Activated naive CD4-positive, alpha-beta T cell treated with anti-CD3 and anti-CD28 coated beads for 36 hours (primary cell): ENCODE results near the gene YES1. TPM values are rescaled to one million over a fixed set of nuclear protein-coding genes. Genes with fewer than 3 reads are reported as not detected.
A peak's percentile ranks its signal among the peaks of the same experiment; 100 is the strongest.

Experiments used
- CTCF ChIA-PET: fragments of 350-600 bp; sonication (Branson Sonifier 250); formaldehyde crosslinking; loops from one replicate; lab custom pipeline; 2021; ENCODE audit warnings: antibody characterized with exemption; lab: Charles Lee
- DNase-seq: peaks from one replicate; pipeline ENCODE4 v3.0.0-alpha.2; 2020
- H3K27ac Mint-ChIP-seq: one replicate; pipeline ENCODE4 v1.8.0; 2021; ENCODE audit warnings: mild to moderate bottlenecking, mixed read lengths
- H3K27me3 Mint-ChIP-seq: one replicate; pipeline ENCODE4 v1.8.0; 2021; ENCODE audit warnings: low read depth, mixed read lengths
- H3K36me3 Mint-ChIP-seq: one replicate; pipeline ENCODE4 v1.8.0; 2021; ENCODE audit warnings: low read depth, mixed read lengths
- H3K4me1 Mint-ChIP-seq: one replicate; pipeline ENCODE4 v1.8.0; 2021; ENCODE audit warnings: low read depth, mixed read lengths
- H3K4me3 Mint-ChIP-seq: one replicate; pipeline ENCODE4 v1.8.0; 2021; ENCODE audit warnings: mild to moderate bottlenecking, moderate library complexity, mixed read lengths
- H3K9me3 Mint-ChIP-seq: one replicate; pipeline ENCODE4 v1.8.0; 2021; ENCODE audit warnings: mixed read lengths
- intact Hi-C: fragments of 100-400 bp; cut with micrococcal nuclease; formaldehyde crosslinking; loops from one replicate; pipeline ENCODE4 v1.15.1; 2023
- total RNA-seq, 2 experiments: library from RNA; stranded (reverse); gene quantifications; one replicate each; pipeline ENCODE4 v1.2.3, GENCODE V29; 2021

YES1 gene
- total RNA-seq, 2 experiments from 2014 or later: 6.7 to 8.3 TPM

- peak overlapping the region; percentile 75 for H3K27ac Mint-ChIP-seq
- CTCF ChIA-PET: interaction anchor here (1.0 to 2.1 kb wide), 11 partner anchors 28 to 130 kb away, joined by 3 to 29 read pairs (median 8); partner anchors contain the start of gene YES1
- peaks cover 45% of the 10 kb centered on the region for H3K4me1 Mint-ChIP-seq
- H3K36me3 Mint-ChIP-seq: peaks cover 26% of the 10 kb centered on the region
- intact Hi-C loops: loop anchor here (1.0 to 2.0 kb wide), 11 partner anchors 17 to 601 kb away; partner anchors contain the start of gene THOC1
- H3K27me3 Mint-ChIP-seq: no peaks in the 10 kb centered on the region
- DNase-seq: peak; percentile 87
- peak overlapping the region; percentile 78 for H3K4me3 Mint-ChIP-seq
- H3K9me3 Mint-ChIP-seq: no peaks in the 10 kb centered on the region
Measured at GRCh38 chr18:711657-712400, 100.2 kb downstream of the YES1 start.

- no peak for DNase-seq
- CTCF ChIA-PET: interaction anchor here (0.7 to 4.9 kb wide), 3 partner anchors 92 to 128 kb away, joined by 3 to 24 read pairs (median 8); no protein-coding TSS in a partner anchor
- peak overlapping the region; percentile 75 for H3K27ac Mint-ChIP-seq
- intact Hi-C loops: loop anchor here (2.0 kb wide), 2 partner anchors 16 to 86 kb away; no protein-coding TSS in a partner anchor
- H3K9me3 Mint-ChIP-seq: no peaks in the 10 kb centered on the region
- peaks cover 48% of the 10 kb centered on the region for H3K4me1 Mint-ChIP-seq
- peak overlapping the region; percentile 78 for H3K4me3 Mint-ChIP-seq
- peaks cover 28% of the 10 kb centered on the region for H3K36me3 Mint-ChIP-seq
- H3K27me3 Mint-ChIP-seq: no peaks in the 10 kb centered on the region
Measured at GRCh38 chr18:711310-711656, 100.8 kb downstream of the YES1 start.

- no peak for DNase-seq
- H3K27me3 Mint-ChIP-seq: no peaks in the 10 kb centered on the region
- CTCF ChIA-PET: interaction anchor here (0.7 to 4.9 kb wide), 6 partner anchors 87 to 129 kb away, joined by 3 to 24 read pairs (median 4); no protein-coding TSS in a partner anchor
- intact Hi-C loops: loop anchor here (2.0 kb wide), 2 partner anchors 16 to 86 kb away; no protein-coding TSS in a partner anchor
- no peaks in the 10 kb centered on the region for H3K9me3 Mint-ChIP-seq
- peak overlapping the region; percentile 75 for H3K27ac Mint-ChIP-seq
- H3K36me3 Mint-ChIP-seq: peaks cover 33% of the 10 kb centered on the region
- H3K4me3 Mint-ChIP-seq: peak overlapping the region; percentile 78
- peaks cover 45% of the 10 kb centered on the region for H3K4me1 Mint-ChIP-seq
Measured at GRCh38 chr18:710418-711300, 101.4 kb downstream of the YES1 start.

GRCh38 chr18:709771-710170 is 102.3 kb downstream of the YES1 start:
- intact Hi-C loops: loop anchor here (2.0 kb wide), 2 partner anchors 15 to 85 kb away; no protein-coding TSS in a partner anchor
- Mint-ChIP-seq H3K27ac (no peak overlapping the region), H3K4me3 (no peak overlapping the region), H3K27me3 (no peaks in the 10 kb centered on the region), H3K36me3 (peaks cover 42% of the 10 kb centered on the region), H3K4me1 (peaks cover 43% of the 10 kb centered on the region), H3K9me3 (no peaks in the 10 kb centered on the region)
- CTCF ChIA-PET: interaction anchor here (0.6 to 4.9 kb wide), 5 partner anchors 86 to 130 kb away, joined by 4 to 24 read pairs (median 6); no protein-coding TSS in a partner anchor
- no peak for DNase-seq

GRCh38 chr18:708096-708495 is 103.9 kb downstream of the YES1 start:
- no peak overlapping the region for H3K4me3 Mint-ChIP-seq
- peaks cover 50% of the 10 kb centered on the region for H3K4me1 Mint-ChIP-seq
- CTCF ChIA-PET: interaction anchor here (0.6 to 4.9 kb wide), 4 partner anchors 11 to 453 kb away, joined by 3 to 24 read pairs (median 4); no protein-coding TSS in a partner anchor
- H3K27me3 Mint-ChIP-seq: no peaks in the 10 kb centered on the region
- no peak for DNase-seq
- peaks cover 51% of the 10 kb centered on the region for H3K36me3 Mint-ChIP-seq
- H3K9me3 Mint-ChIP-seq: no peaks in the 10 kb centered on the region
- intact Hi-C loops: no loop called here
- no peak overlapping the region for H3K27ac Mint-ChIP-seq

GRCh38 chr18:706405-706804 is 105.6 kb downstream of the YES1 start:
- Mint-ChIP-seq H3K4me3 (no peak overlapping the region), H3K27ac (no peak overlapping the region), H3K4me1 (peaks cover 53% of the 10 kb centered on the region), H3K9me3 (no peaks in the 10 kb centered on the region), H3K36me3 (peaks cover 55% of the 10 kb centered on the region), H3K27me3 (no peaks in the 10 kb centered on the region)
- intact Hi-C loops: no loop called here
- CTCF ChIA-PET: interaction anchor here (0.6 to 4.9 kb wide), 3 partner anchors 24 to 133 kb away, joined by 3 to 24 read pairs (median 7); no protein-coding TSS in a partner anchor
- no peak for DNase-seq

GRCh38 chr18:703213-703967 is 108.7 kb downstream of the YES1 start:
- Mint-ChIP-seq H3K36me3 (peaks cover 48% of the 10 kb centered on the region), H3K4me1 (peaks cover 29% of the 10 kb centered on the region), H3K27me3 (no peaks in the 10 kb centered on the region), H3K9me3 (no peaks in the 10 kb centered on the region), H3K4me3 (no peak overlapping the region), H3K27ac (peak overlapping the region; percentile 67)
- DNase-seq: no peak
- intact Hi-C loops: no loop called here
- CTCF ChIA-PET: interaction anchor here (0.7 to 1.6 kb wide), 4 partner anchors 10 to 136 kb away, joined by 3 to 4 read pairs (median 4); no protein-coding TSS in a partner anchor

- intact Hi-C loops: no loop called here
- H3K4me1 Mint-ChIP-seq: peaks cover 5% of the 10 kb centered on the region
- H3K4me3 Mint-ChIP-seq: no peak overlapping the region
- no peak overlapping the region for H3K27ac Mint-ChIP-seq
- CTCF ChIA-PET: interaction anchor here (0.8 to 1.4 kb wide), 3 partner anchors 10 to 73 kb away, joined by 3 to 4 read pairs (median 3); no protein-coding TSS in a partner anchor
- H3K36me3 Mint-ChIP-seq: peaks cover 35% of the 10 kb centered on the region
- H3K27me3 Mint-ChIP-seq: no peaks in the 10 kb centered on the region
- no peak for DNase-seq
- H3K9me3 Mint-ChIP-seq: no peaks in the 10 kb centered on the region
Measured at GRCh38 chr18:697800-698199, 114.2 kb downstream of the YES1 start.

- intact Hi-C loops: no loop called here
- H3K9me3 Mint-ChIP-seq: no peaks in the 10 kb centered on the region
- H3K27me3 Mint-ChIP-seq: no peaks in the 10 kb centered on the region
- H3K36me3 Mint-ChIP-seq: peaks cover 39% of the 10 kb centered on the region
- CTCF ChIA-PET: interaction anchor here (1.4 kb wide), 1 partner anchor 11 kb away, joined by 4 read pairs; no protein-coding TSS in a partner anchor
- no peak overlapping the region for H3K27ac Mint-ChIP-seq
- no peak for DNase-seq
- no peak overlapping the region for H3K4me3 Mint-ChIP-seq
- H3K4me1 Mint-ChIP-seq: peaks cover 3% of the 10 kb centered on the region
Measured at GRCh38 chr18:697012-697411, 115.0 kb downstream of the YES1 start.

- peaks cover 3% of the 10 kb centered on the region for H3K4me1 Mint-ChIP-seq
- H3K27ac Mint-ChIP-seq: peak overlapping the region; percentile 24
- no peak overlapping the region for H3K4me3 Mint-ChIP-seq
- H3K9me3 Mint-ChIP-seq: no peaks in the 10 kb centered on the region
- DNase-seq: no peak
- intact Hi-C loops: loop anchor here (2.0 kb wide), 1 partner anchor 17 kb away; no protein-coding TSS in a partner anchor
- no peaks in the 10 kb centered on the region for H3K27me3 Mint-ChIP-seq
- peaks cover 35% of the 10 kb centered on the region for H3K36me3 Mint-ChIP-seq
- CTCF ChIA-PET: no interaction called here
Measured at GRCh38 chr18:693466-694187, 118.4 kb downstream of the YES1 start.

GRCh38 chr18:692824-693223 is 119.2 kb downstream of the YES1 start:
- Mint-ChIP-seq H3K27ac (no peak overlapping the region), H3K4me3 (no peak overlapping the region), H3K9me3 (no peaks in the 10 kb centered on the region), H3K27me3 (no peaks in the 10 kb centered on the region), H3K36me3 (peaks cover 36% of the 10 kb centered on the region), H3K4me1 (peaks cover 3% of the 10 kb centered on the region)
- DNase-seq: no peak
- intact Hi-C loops: no loop called here
- CTCF ChIA-PET: interaction anchor here (0.6 kb wide), 1 partner anchor 47 kb away, joined by 3 read pairs; no protein-coding TSS in a partner anchor
